Ureter (tissue), 1 donor: ENCODE results near the gene NLRP5. TPM values are rescaled to one million over a fixed set of nuclear protein-coding genes. Genes with fewer than 3 reads are reported as not detected.
"Not testable (repeated sequence)": the region's sequence is repeated elsewhere in the genome, so short reads cannot be mapped to it uniquely, and the experiment has no call there.

Experiments
- DNase-seq: peaks from one replicate; pipeline ENCODE4 v3.0.0-alpha.2; 2020; ENCODE audit warnings: low spot score
- total RNA-seq: library from RNA; stranded (reverse); gene quantifications from one replicate; pipeline ENCODE4 v1.2.4, GENCODE V29; 2023
- donor health status: DM: yes; HTN: yes; CAD: no.

NLRP5 gene
- not detected for total RNA-seq

GRCh38 chr19:55986487-55986886, at the start of gene NLRP5:
TSS of gene NLRP5 (plus strand) at chr19:55986775.
- no peak for DNase-seq

DNA sequence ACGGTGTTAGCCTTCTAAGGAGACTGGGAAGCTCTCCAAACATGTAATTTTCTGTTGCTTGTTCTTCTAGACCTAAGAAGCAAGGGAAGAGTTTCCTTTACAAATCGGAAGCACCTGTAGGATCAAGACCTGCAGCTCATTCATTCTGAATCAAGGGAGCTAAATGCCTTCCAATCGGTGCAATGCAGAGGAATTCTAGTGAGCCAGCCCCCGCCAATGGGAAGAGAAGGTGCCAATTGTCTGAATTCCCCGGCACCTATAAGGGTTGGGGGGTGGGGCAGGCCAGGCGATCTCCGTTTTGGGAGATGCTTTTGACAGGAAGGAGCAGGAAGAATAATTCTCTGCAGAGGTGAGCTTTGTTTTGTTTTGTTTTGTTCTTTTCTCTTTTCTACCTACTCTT, 47.4 kb upstream of the NLRP5 start:
- no peak for DNase-seq

GRCh38 chr19:55940306-55940705, 46.3 kb upstream of the NLRP5 start:
- DNase-seq: no peak

- no peak for DNase-seq
Measured at GRCh38 chr19:55947532-55947931, 39.0 kb upstream of the NLRP5 start, which contains the start of gene NLRP8. TSS of gene NLRP8 (plus strand) at chr19:55947832.

- DNase-seq: not testable (repeated sequence)
Measured at GRCh38 chr19:55950566-55950965, 36.0 kb upstream of the NLRP5 start.

DNA sequence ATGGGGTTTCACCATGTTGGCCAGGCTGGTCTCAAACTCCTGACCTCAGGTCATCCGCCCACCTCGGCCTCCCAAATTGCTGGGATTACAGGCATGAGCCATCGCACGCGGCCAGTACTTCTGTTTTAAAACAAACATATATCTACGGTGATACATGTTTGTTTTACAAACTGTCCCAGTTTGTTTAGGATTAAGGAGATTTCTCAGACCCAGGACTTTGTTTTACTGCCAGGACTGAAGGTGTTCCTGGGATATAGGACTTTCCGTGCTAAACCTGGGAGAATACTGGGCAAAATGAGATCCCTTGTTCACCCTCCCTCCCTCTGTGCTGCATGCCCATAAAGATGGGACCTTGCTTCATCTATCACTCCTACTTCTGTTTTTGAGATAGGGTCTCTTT, 30.1 kb upstream of the NLRP5 start:
- DNase-seq: no peak

GRCh38 chr19:55958356-55958755, 28.2 kb upstream of the NLRP5 start:
- peak; percentile 77 for DNase-seq

GRCh38 chr19:55959996-55960675, 26.4 kb upstream of the NLRP5 start:
- no peak for DNase-seq

DNA sequence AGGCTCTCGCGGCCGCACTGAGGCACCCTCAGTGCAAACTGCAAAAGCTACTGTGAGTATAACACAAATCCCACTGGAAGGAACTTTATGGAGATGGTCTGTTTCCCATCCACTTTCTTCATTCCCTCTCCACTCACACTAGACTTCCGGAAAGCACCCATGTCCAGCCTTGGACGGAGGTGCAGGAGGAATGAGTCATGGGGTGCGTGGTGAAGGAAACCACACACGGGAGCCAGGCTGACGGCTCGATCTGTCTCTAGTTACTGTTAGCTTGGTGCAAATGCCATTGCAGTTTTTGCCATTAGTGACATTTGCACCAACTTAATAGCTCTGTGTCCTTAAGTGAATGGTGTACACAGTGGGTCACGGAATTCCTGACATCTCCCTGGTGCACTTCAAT, 24.4 kb upstream of the NLRP5 start:
- DNase-seq: no peak

- no peak for DNase-seq
Measured at GRCh38 chr19:55973982-55974381, 12.6 kb upstream of the NLRP5 start.

- DNase-seq: no peak
Measured at GRCh38 chr19:55980415-55980814, 6.2 kb upstream of the NLRP5 start.

DNA sequence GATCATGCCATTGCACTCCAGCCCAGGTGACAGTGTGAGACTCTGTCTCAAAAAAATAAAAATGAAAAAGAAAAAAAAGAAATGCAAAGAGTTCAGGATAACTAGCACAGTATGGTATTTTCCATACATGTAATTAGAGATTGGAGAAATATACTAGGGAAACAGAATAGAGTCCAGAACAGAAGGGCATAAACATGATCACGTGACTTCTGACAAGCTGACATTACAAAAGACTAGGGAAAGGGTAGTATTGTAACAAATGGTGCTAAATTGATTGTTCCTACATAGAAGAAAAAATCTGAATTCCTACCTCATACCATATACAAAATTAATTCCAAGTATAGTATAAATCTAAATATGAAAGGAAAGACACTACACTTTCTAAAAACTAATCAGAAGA, 1.3 kb upstream of the NLRP5 start:
- DNase-seq: no peak

GRCh38 chr19:55990831-55991230, 4.3 kb downstream of the NLRP5 start:
- no peak for DNase-seq

- DNase-seq: no peak
Measured at GRCh38 chr19:55993492-55993891, 6.9 kb downstream of the NLRP5 start.

DNA sequence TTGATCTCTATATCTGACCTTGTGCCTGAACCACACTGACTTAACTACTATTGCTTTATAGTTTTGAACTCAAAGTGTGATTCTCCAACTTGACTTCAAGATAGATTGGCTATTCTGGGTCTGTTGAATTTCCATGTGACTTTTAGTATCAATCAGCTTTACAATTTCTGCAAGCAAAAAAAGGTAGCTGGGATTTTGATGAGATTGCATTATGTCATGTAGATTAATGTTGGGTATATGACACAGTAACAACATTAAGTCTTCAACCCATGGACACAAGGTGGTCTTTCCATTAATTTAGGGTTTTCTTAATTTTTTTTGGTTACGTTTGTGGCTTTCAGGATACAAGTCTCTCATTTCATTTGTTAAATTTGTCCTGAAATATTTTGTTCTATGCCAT, 28.2 kb downstream of the NLRP5 start:
- DNase-seq: no peak

- DNase-seq: no peak
Measured at GRCh38 chr19:56015756-56016155, 29.2 kb downstream of the NLRP5 start.

DNA sequence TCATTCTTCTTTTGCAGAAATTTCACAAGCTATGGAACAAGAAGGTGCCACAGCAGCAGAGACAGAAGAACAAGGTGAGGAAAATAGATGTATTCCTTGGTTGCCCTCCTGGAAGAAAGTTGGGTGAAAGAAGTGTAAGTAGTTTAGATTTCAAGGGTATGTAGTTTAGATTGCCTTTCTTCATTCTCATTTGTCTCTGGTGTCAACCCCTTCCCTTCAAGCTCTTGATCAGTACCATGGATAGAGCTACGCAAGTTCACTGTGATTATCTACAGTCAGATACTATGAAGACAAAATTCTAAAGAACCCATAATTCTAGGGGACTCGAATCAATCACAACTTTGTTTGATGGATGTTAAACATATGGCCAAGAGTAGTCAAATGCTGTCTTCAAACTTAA, 32.8 kb downstream of the NLRP5 start:
- DNase-seq: not testable (repeated sequence)

GRCh38 chr19:56020355-56020975, 33.9 kb downstream of the NLRP5 start:
- not testable (repeated sequence) for DNase-seq

- no peak for DNase-seq
Measured at GRCh38 chr19:56026769-56027168, 40.2 kb downstream of the NLRP5 start.

- no peak for DNase-seq
Measured at GRCh38 chr19:56053596-56053995, 67.0 kb downstream of the NLRP5 start.

DNA sequence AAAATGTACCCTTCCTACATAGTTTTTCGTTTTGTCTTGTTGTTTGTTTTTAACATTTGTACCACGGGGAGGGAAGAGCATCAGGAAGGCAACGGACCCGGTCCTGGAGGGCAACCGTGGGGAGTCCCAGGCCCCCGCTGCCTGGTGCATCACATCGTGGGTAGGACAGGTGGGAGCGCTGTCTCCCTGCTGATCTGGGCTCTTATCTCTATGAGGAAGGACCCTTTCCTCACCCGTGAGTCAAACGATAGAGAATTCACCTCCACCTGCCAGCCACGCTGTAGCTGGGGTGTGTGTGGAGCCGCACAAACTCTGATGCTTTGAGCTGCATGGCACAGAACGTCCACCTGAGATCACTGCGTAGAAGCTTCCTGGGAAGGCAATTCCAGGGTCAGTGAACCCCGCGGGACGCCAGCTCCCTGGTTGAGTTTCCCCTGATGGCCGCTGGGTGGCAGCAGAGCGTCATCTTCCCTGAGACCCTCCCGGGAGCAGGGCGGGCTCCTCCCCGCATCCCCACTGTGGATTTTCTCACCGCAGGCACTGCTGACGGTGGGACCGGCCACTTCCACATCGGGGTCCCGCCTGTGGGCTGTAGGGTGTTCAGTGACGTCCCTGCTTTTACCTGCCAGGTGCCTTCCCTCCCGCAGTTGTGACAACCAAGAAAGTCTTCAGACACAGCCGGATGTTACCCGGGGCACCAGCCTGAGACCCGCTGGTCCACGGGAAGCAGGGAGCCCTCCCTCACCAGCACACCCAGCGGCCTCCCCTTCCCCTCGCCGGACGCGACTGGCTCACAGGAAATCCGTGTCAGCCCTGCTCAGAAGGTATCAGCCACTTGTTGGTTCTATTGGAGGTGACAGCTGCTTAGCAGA, 79.8 kb downstream of the NLRP5 start:
- DNase-seq: no peak

- DNase-seq: no peak
Measured at GRCh38 chr19:56069642-56070041, 83.1 kb downstream of the NLRP5 start.

GRCh38 chr19:56071151-56071550, 84.6 kb downstream of the NLRP5 start:
- no peak for DNase-seq
